Frontal cortex (tissue), 4 donors: ENCODE measurements around the gene UQCRHL. TPM values are rescaled to one million over a fixed set of nuclear protein-coding genes. Genes with fewer than 3 reads are reported as not detected.
A peak's percentile ranks its signal among the peaks of the same experiment; 100 is the strongest.

Experiments used
- DNase-seq, 2 donors: peaks; one replicate each; pipeline ENCODE4 v3.0.0; 2012; ENCODE audit warnings: low spot score in 2 of 2
- FAIRE-seq: peaks from 2 replicates; lab custom pipeline; 2012; peaks lifted over from hg19 to GRCh38; lab: Jason Lieb, UNC
- total RNA-seq: library from RNA; depleted of rRNA; stranded (reverse); fragments of >200 nt; gene quantifications from one replicate; pipeline ENCODE4 v1.2.3, GENCODE V29; 2014
- donor health status: control.
- donor health status: control.
- donor health status: control.

Gene UQCRHL
- total RNA-seq, 1 donor from 2014 or later: 2.9 TPM

DNA sequence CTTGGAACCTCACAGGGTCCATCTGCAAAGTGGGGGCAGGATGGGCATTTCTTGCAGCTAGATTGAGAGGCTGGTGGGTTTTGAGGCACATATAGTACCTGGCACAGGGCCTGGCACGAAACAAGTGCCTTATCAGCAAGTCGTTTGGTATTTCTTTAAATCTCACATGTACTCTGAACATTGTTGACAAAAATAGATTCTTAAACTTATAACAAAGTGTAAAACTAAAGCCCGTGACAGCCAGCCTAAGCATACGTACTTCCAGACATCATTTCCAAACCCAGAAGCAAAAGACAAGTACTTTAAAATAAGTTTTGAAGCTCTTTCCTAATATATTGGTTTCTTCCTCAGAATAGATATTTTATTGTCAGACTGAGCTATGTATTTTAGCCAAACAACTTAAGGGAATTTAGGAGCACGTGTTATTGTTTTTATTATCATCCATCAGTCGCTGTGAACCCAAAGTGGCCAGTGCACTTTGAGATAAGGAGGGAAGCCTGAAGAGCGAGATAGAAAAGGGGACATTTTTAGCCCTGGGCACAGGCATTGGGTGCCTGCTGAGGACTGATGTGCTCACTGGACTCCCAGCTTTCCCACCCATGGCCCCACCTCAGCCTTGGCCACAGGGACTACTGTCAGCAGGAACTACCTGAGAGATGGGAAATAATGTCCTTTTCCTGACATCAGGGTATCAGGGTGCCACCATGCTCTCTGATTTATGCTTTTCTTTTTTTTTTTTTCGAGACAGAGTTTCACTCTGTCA lies 45.9 kb downstream of the UQCRHL start:
- FAIRE-seq (no peak), DNase-seq (no peak)

DNA sequence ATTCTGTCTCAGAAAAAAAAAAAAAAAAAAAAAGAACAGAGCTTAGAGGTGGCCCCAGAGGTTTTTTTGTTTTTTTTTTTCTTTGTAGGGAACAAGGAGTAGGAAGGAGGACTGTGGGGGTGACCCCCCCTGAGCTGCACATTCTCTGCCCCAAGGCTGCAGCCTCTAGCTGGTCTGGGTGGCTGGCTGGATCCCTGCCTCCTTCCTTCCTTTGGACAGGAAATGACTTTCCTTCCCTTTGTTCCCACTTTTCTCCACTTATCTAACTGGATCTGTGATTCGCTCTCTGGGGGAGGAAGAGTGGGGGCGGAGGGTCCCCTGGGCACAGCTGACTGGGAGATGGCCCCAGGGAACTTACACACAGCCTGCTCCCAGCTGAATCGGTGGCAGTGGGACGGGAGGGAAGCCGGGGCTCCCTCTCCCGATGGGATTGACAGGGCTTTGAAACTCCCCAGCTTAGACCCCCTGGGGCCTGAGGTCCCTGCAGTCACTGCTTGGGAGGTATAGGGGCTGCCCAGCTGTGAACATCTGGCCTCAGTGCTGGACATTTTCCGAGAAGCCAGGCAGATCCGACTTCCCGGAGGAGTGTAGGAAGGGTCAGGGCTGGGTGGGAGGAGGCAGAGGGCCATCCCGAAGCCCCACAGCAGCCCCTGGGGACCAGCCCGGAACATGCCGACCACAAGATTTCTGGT lies 46.8 kb downstream of the UQCRHL start:
- DNase-seq (peak in 1 of 2 donors; percentile 52), FAIRE-seq (no peak)

DNA sequence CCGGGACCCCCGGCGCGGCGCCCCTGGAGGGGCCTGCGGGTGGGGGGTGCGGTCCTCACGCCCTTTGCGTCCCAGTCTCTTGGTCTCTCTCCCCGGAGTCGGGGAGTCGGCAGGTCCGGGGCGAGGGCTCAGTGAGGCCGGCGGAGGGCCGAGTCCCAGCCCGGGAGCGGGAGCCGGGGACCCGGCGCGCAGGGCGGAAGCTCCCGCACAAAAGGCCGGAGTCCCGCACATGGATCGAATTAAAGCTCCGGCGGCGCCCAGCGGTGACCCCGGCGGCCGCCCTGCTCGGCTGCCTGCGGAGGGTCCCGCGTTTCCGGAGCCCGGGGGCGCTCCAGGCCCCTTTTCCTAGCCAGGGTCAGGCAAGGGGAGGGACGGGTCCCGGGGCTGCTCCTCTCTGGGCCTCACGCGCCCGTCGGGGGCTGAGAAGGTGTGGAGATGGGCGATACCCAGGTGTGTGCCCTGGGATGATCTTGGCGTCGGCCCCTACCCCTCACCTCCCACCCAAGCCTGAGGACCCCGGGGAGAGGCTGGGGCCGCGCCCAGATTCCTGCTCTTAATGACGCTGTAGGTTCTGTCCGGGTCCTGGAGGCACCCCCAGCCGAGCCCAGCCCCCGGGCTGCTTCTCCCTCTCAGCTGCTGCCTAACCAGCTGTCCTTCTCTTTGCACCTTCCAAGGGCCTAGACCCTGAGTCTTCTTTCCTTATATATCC lies 48.3 kb downstream of the UQCRHL start:
- no peak for FAIRE-seq
- DNase-seq: peak in 1 of 2 donors; percentile 60

DNA sequence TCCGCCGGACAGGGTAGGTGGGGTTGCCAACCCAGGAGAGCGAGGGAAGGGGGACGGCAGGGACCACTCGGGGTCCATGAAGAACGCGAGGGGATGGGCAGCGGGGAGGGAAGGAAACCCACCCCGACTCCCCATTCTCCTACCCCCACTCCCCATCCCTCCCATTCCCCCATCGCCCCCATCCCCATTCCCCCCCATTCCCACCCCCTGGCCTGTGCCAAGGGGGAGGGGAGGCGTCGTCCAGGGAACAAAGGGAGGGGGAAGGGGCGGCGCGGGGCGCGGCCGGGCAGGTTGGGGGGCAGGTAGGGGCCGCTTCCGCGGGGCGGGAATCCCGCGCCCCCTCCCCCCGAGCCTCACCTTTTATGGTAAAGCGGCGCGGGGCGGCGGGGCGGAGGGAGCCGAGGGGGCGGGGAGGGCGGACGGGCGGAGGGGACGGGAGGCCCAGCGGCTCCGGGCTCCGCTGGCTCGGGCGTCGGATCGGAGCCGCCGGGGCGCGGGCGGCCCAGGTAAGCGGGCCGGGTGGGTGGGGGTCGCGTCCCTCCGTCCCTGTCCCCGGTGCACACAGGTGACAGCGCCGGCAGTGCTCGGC lies 49.0 kb downstream of the UQCRHL start, which contains the start of gene FBLIM1:
Gene FBLIM1 (plus strand): TSS at position 453 of the 589 bp plus-strand sequence. CDS start 6,189 bp downstream, outside the sequence.
- DNase-seq (peak; percentile 18 to 20), FAIRE-seq (no peak)

GRCh38 chr1:15757575-15758342 lies 49.7 kb downstream of the UQCRHL start:
- FAIRE-seq (no peak), DNase-seq (peak in 1 of 2 donors; percentile 38)

Other genes with a start within 250 kb of the UQCRHL start
- gene AGMAT, start 222.6 kb downstream of the UQCRHL start, total RNA-seq: 0.82 TPM
- 11.8 TPM for gene DDI2, start 190.2 kb downstream of the UQCRHL start, total RNA-seq
- gene PLEKHM2, start 123.3 kb downstream of the UQCRHL start, total RNA-seq: 32.6 TPM
- gene SLC25A34, start 71.4 kb downstream of the UQCRHL start, total RNA-seq: not detected
- not detected for gene TMEM82, start 65.2 kb downstream of the UQCRHL start, total RNA-seq
- 14.3 TPM for gene FBLIM1, start 48.9 kb downstream of the UQCRHL start, total RNA-seq
- gene SPEN, start 40.1 kb upstream of the UQCRHL start, total RNA-seq: 58.3 TPM
- gene ZBTB17, start 168.5 kb upstream of the UQCRHL start, total RNA-seq: 46.9 TPM
- gene SRARP, start 196.6 kb upstream of the UQCRHL start, total RNA-seq: 0.82 TPM
- not detected for gene HSPB7, start 210.4 kb upstream of the UQCRHL start, total RNA-seq
- 0.41 TPM for gene CLCNKA, start 214.4 kb upstream of the UQCRHL start, total RNA-seq
- gene CLCNKB, start 236.1 kb upstream of the UQCRHL start, total RNA-seq: under 0.01 TPM